HS-5 (cell line): ENCODE measurements around the gene MAOA.

Experiments used
- DNase-seq: peaks from one replicate; pipeline ENCODE4 v3.0.0-alpha.2; 2012; ENCODE audit warnings: low read depth

Gene MAOA

GRCh38 chrX:43758044-43758443 lies 101.9 kb downstream of the MAOA start:
- DNase-seq, result no peak

GRCh38 chrX:43785930-43786591 lies 130.0 kb downstream of the MAOA start:
- no peak for DNase-seq
